Cardiac muscle cell (in vitro differentiated cells and primary cell): ENCODE results near the gene LHFPL5. TPM values are rescaled to one million over a fixed set of nuclear protein-coding genes. Genes with fewer than 3 reads are reported as not detected.

Experiments used
- DNase-seq, 2 donors: peaks; one replicate each; pipeline versions ENCODE4 v3.0.0 to v3.0.0-alpha.2; 2010 to 2017; ENCODE audit warnings: low read depth in 1 of 2, low spot score in 1 of 2
- H3K27ac ChIP-seq: fragments of 200-600 bp; sonication (generic); 2 replicates; pipeline ENCODE4 v1.5.1; 2016
- H3K27me3 ChIP-seq: fragments of 200-600 bp; sonication (generic); 2 replicates; pipeline ENCODE4 v1.6.0; 2016; ENCODE audit warnings: control low read depth
- H3K36me3 ChIP-seq: fragments of 200-600 bp; sonication (generic); 2 replicates; pipeline ENCODE4 v1.5.1; 2016; ENCODE audit warnings: control low read depth
- H3K4me1 ChIP-seq: fragments of 200-600 bp; sonication (generic); 2 replicates; pipeline ENCODE4 v1.8.1; 2017; ENCODE audit warnings: low read depth, mild to moderate bottlenecking, mixed run types
- H3K4me3 ChIP-seq: fragments of 200-600 bp; sonication (generic); 2 replicates; pipeline ENCODE4 v1.5.1; 2016; ENCODE audit warnings: mild to moderate bottlenecking
- H3K9me3 ChIP-seq: fragments of 200-600 bp; sonication (generic); 2 replicates; pipeline ENCODE4 v1.5.1; 2017; ENCODE audit warnings: low read depth, mild to moderate bottlenecking, control low read depth
- polyA plus RNA-seq: library from polyadenylated mRNA; unstranded; fragments of >200 nt; fragmentation: Nextera tagmentation; extraction: Ambion mirVana; gene quantifications from 2 replicates; pipeline ENCODE4 v1.2.1, GENCODE V29; 2016
- total RNA-seq: library from RNA; depleted of rRNA; stranded (reverse); fragments of >200 nt; gene quantifications from 2 replicates; pipeline ENCODE4 v1.2.3, GENCODE V29; 2016
- TF ChIP-seq, protein P1 (sequence below): IDR thresholded peaks from 2 replicates; pipeline ENCODE4 v1.5.1; 2012; ENCODE audit warnings: low read depth, mild to moderate bottlenecking, low read length

LHFPL5 gene
- total and polyA plus RNA-seq, 2 experiments from 2014 or later, result not detected

- Histone ChIP-seq H3K4me3 (no peak overlapping the region), H3K9me3 (no peaks in the 10 kb centered on the region), H3K27ac (no peak overlapping the region), H3K4me1 (no peaks in the 10 kb centered on the region), H3K27me3 (no peaks in the 10 kb centered on the region), H3K36me3 (no peaks in the 10 kb centered on the region)
- TF ChIP-seq, protein P1, sequence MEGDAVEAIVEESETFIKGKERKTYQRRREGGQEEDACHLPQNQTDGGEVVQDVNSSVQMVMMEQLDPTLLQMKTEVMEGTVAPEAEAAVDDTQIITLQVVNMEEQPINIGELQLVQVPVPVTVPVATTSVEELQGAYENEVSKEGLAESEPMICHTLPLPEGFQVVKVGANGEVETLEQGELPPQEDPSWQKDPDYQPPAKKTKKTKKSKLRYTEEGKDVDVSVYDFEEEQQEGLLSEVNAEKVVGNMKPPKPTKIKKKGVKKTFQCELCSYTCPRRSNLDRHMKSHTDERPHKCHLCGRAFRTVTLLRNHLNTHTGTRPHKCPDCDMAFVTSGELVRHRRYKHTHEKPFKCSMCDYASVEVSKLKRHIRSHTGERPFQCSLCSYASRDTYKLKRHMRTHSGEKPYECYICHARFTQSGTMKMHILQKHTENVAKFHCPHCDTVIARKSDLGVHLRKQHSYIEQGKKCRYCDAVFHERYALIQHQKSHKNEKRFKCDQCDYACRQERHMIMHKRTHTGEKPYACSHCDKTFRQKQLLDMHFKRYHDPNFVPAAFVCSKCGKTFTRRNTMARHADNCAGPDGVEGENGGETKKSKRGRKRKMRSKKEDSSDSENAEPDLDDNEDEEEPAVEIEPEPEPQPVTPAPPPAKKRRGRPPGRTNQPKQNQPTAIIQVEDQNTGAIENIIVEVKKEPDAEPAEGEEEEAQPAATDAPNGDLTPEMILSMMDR, result no peak
- no peak for DNase-seq
These were observed 18.4 kb downstream of the LHFPL5 start for GRCh38 chr6:35823601-35824000.

- TF ChIP-seq, protein P1, result no peak
These were observed 19.5 kb downstream of the LHFPL5 start for GRCh38 chr6:35824552-35825192.

DNA sequence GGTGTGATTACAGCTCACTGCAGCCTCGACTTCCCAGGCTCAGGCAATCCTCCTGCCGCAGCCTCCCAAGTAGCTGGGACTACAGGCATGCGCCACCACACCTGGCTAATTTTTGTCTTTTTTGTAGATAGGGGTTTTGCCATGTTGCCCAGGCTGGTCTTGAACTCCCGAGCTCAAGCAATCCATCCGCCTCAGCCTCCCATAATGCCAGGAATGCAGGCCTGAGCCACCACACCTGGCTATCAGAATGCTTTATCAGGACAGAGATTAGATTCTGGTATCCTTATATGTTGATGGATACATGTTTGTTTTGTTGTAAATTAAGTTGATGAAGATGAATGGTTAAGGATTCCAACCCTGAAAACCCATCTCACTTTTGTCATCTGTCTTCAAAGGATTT lies 24.2 kb downstream of the LHFPL5 start:
- no peaks in the 10 kb centered on the region for H3K9me3 ChIP-seq
- H3K36me3 ChIP-seq, result peaks cover 6% of the 10 kb centered on the region
- H3K27ac ChIP-seq, result no peak overlapping the region
- H3K4me3 ChIP-seq, result no peak overlapping the region
- H3K4me1 ChIP-seq, result no peaks in the 10 kb centered on the region
- H3K27me3 ChIP-seq, result no peaks in the 10 kb centered on the region
- no peak for DNase-seq
- TF ChIP-seq, protein P1, result no peak

More at GRCh38 chr6:35824552-35825192, 19.5 kb downstream of the LHFPL5 start:
- no peaks in the 10 kb centered on the region for H3K4me1 ChIP-seq
- no peaks in the 10 kb centered on the region for H3K36me3 ChIP-seq
- no peak overlapping the region for H3K27ac ChIP-seq
- DNase-seq, result no peak
- no peaks in the 10 kb centered on the region for H3K9me3 ChIP-seq
- H3K27me3 ChIP-seq, result no peaks in the 10 kb centered on the region
- no peak overlapping the region for H3K4me3 ChIP-seq

DNA sequence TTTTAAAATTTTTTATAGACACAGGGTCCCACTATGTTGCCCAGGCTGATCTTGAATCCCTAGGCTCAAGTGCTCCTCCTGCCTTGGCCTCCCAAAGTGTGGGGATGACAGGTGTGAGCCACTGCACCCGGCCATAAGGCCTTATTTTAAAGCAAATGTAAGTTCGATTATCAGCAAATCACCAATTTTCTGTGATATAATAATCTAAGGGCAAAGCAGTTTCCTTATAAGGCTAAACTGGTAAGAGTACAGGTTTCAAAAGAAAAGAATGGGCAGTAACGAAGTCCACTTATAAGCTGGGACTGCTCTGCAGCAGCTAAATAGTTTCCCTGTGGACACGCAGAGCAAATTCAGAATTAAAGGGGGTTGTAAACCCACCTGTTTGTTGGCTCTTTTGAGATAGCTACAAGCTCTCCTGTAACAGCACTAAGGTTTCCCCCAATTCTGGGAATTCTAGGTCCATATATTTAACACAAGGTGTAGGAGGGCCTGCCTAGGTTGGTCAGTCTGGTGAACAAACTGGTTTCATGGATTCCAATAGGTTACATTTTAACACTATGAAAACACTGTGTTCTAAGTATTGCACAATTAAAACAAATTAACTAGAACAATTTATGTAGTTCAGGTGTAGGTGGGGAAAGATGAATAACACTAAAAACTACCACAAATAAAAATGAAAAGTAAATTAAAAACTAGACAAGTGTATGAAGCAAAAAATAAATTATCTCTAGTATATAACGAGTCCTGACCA lies 26.3 kb downstream of the LHFPL5 start:
- Histone ChIP-seq H3K4me3 (no peak overlapping the region), H3K27me3 (no peaks in the 10 kb centered on the region), H3K9me3 (no peaks in the 10 kb centered on the region), H3K4me1 (no peaks in the 10 kb centered on the region), H3K27ac (no peak overlapping the region), H3K36me3 (peaks cover 9% of the 10 kb centered on the region)
- no peak for DNase-seq
- TF ChIP-seq, protein P1, result no peak

DNA sequence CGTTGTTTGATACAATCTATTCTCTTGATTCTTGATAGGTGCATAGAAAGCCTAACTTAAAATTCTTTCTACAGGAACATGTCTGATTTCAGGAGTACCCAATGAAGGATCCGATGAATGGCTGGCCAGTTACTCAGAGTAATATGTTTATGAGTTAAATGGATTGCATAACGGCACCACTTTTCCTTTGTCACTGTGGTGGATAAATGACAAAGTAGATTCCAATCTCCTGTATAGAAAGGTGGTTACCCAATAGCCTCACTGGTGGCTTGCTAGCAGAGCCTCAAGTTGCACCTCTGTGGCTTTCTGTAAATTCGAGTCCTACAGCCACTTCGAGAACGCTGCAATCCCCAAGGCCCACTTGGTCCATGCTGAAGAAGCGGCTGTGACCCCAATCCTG lies 28.4 kb downstream of the LHFPL5 start:
- Histone ChIP-seq H3K9me3 (no peaks in the 10 kb centered on the region), H3K27me3 (no peaks in the 10 kb centered on the region), H3K4me3 (no peak overlapping the region), H3K4me1 (peaks cover 3% of the 10 kb centered on the region), H3K36me3 (peaks cover 13% of the 10 kb centered on the region), H3K27ac (no peak overlapping the region)
- TF ChIP-seq, protein P1, result no peak
- DNase-seq, result no peak
